ENCODE results near the gene GPI.

The GPI gene

DNA sequence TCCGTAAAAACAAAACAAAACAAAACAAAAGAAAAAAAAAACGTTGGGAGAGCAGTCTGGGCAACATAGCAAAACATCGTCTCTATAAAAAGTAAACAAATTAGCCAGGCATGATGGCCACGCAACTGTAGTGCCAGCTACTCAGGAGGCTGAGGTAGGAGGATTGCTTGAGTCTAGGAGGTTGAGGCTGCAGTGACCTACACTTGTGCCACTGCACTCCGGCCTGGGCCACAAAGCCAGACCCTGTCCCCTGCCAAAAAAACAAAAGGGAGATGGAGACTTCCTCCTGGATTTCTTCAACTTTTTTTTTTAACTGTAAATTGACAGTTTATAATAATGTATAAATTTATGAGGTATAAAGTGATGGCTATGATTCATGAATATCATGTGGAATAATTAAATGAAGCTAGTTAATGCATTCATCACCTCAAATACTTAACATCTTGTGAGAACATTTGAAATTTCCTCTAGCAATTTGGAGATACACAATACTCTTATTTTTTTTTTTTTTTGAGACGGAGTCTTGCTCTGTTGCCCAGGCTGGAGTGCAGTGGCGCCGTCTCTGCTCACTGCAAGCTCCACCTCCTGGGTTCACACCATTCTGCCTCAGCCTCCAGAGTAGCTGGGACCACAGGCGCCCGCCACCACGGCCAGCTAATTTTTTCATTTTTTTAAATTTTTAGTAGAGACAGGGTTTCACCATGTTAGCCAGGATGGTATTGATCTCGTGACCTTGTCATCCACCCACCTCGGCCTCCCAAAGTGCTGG lies 41.1 kb downstream of the GPI start:
- Histone ChIP-seq H3K4me1 (ENCODE audit: control insufficient read depth in 1 of 2, insufficient read depth in 1 of 2, low read depth in 1 of 2, low read length in 1 of 2) (peaks cover 11% of the 10 kb centered on the region in 2 experiments), H3K9me3 (no peaks in the 10 kb centered on the region), H3K27ac (no peak overlapping the region), H3K27me3 (no peaks in the 10 kb centered on the region), H3K4me3 (ENCODE audit: low read depth in 1 of 2, low read length in 1 of 2) (no peak overlapping the region), H3K36me3 (no peaks in the 10 kb centered on the region)
- TF ChIP-seq, protein P1, sequence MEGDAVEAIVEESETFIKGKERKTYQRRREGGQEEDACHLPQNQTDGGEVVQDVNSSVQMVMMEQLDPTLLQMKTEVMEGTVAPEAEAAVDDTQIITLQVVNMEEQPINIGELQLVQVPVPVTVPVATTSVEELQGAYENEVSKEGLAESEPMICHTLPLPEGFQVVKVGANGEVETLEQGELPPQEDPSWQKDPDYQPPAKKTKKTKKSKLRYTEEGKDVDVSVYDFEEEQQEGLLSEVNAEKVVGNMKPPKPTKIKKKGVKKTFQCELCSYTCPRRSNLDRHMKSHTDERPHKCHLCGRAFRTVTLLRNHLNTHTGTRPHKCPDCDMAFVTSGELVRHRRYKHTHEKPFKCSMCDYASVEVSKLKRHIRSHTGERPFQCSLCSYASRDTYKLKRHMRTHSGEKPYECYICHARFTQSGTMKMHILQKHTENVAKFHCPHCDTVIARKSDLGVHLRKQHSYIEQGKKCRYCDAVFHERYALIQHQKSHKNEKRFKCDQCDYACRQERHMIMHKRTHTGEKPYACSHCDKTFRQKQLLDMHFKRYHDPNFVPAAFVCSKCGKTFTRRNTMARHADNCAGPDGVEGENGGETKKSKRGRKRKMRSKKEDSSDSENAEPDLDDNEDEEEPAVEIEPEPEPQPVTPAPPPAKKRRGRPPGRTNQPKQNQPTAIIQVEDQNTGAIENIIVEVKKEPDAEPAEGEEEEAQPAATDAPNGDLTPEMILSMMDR (IDR thresholded peaks at IDR 0.05): no peak

DNA sequence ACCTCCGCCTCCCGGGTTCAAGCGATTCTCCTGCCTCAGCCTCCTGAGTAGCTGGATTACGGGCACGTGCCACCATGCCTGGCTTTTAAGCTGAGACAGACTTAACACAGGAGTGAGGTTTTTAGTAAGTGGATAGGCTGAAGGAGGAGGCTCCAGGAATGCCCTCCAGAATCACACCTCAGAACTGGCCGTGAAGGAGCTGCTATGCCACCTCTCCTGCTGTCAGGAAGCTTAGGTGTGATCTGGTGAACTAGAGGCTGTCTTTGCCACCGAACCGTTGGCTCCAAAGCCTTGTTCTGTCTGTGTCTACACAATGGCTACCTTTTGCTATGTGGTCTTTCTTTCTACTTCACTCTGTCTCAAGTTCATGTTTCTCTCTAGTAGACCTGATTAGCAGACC lies 43.4 kb downstream of the GPI start:
- no peaks in the 10 kb centered on the region for H3K9me3 ChIP-seq
- H3K36me3 ChIP-seq: no peaks in the 10 kb centered on the region
- TF ChIP-seq, protein P1 (IDR thresholded peaks at IDR 0.05): no peak
- H3K4me3 ChIP-seq (ENCODE audit: low read depth in 1 of 2, low read length in 1 of 2): no peak overlapping the region
- peaks cover 11% of the 10 kb centered on the region in 2 experiments for H3K4me1 ChIP-seq (ENCODE audit: control insufficient read depth in 1 of 2, insufficient read depth in 1 of 2, low read depth in 1 of 2, low read length in 1 of 2)
- no peak overlapping the region for H3K27ac ChIP-seq
- no peaks in the 10 kb centered on the region for H3K27me3 ChIP-seq

DNA sequence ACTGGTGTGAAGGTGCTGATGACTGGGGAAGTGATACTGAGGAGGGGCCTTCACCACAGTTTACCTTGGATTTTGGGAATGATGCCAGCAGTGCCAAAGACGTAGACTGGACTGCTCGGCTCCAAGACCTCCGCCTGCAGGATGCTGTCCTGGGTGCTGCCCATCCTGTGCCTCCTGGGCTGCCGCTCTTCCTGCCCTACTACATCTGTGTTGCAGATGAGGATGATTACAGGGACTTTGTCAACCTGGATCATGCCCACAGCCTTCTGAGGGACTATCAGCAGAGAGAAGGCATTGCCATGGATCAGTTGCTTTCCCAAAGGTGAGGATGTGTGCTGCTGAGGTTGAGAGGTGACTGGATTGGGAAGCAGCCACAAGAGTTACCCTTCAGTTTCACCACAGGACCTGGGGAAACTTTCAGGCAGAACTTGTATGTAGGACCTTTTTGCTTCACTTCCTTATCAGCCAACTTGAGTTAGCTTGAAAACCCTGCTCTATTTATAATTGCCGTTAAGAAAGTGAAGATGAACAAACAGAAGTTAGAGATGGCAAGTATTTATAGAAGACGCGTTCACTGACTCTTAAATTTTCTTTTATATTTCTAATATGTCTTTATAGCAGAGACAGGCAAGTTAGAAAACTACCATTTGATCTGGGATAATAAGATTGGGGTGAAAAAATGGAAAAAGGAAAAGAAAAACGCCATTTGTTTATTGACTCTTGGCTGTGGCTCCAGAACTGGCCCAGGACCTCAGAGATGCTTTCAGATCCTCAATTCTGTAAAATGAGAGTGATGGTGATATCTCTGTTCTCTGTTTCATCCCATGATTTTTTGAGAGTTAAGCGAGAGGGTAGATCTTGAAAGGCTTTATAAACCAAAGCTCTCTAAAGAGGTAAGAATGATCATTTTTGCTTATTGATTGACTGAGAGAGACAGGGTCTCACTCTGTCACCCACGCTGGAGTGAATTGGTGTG lies 44.5 kb downstream of the GPI start:
- TF ChIP-seq, protein P1 (IDR thresholded peaks at IDR 0.05): no peak
- Histone ChIP-seq H3K36me3 (no peaks in the 10 kb centered on the region), H3K27me3 (no peaks in the 10 kb centered on the region), H3K27ac (no peak overlapping the region), H3K4me3 (ENCODE audit: low read depth in 1 of 2, low read length in 1 of 2) (no peak overlapping the region), H3K4me1 (ENCODE audit: control insufficient read depth in 1 of 2, insufficient read depth in 1 of 2, low read depth in 1 of 2, low read length in 1 of 2) (peaks cover 4 to 5% of the 10 kb centered on the region in 2 experiments), H3K9me3 (no peaks in the 10 kb centered on the region)

DNA sequence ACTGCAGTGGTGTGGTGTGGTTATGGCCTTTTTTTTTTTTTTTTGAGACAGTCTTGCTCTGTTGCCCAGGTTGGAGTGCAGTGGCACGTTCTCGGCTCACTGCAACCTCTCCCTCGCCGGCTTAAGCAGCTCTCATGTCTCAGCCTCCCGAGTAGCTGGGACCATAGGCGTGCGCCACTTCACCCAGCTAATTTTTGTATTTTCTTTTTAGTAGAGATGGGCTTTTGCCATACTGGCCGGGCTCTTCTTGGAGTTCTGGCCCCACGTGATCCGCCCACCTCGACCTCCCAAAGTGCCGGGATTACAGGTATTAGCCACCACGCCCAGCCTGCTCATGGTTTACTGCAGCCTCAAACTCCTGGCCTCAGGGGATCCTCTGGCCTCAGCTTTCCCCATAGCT lies 46.2 kb downstream of the GPI start:
- H3K27me3 ChIP-seq: no peaks in the 10 kb centered on the region
- TF ChIP-seq, protein P1 (IDR thresholded peaks at IDR 0.05): no peak
- no peak overlapping the region for H3K4me3 ChIP-seq (ENCODE audit: low read depth in 1 of 2, low read length in 1 of 2)
- H3K4me1 ChIP-seq (ENCODE audit: control insufficient read depth in 1 of 2, insufficient read depth in 1 of 2, low read depth in 1 of 2, low read length in 1 of 2): no peaks in the 10 kb centered on the region
- H3K36me3 ChIP-seq: no peaks in the 10 kb centered on the region
- H3K9me3 ChIP-seq: no peaks in the 10 kb centered on the region
- H3K27ac ChIP-seq: no peak overlapping the region

DNA sequence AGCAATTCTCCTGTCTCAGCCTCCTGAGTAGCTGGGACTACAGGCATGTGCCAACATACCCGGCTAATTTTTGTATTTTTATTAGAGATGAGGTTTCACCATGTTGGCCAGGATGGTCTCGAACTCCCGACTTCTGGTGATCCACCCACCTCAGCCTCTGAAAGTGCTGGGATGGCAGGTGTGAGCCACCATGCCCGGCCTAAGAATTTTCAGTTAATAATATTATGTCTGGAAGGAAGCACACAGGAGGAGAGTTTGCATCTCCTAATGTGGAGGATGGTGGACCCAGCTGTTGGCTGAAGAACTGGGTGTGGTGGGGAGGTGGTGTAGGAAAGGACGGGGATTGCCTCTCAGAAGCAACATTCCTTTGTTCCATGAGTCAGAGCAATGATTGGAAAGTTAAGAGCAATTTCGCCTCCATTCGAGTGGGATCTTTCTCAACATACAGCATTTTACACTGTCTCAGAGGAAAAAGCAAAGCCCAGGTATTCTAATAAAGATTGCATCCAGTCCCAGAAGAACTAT lies 51.1 kb downstream of the GPI start:
- Histone ChIP-seq H3K27ac (no peak overlapping the region), H3K4me3 (ENCODE audit: low read depth in 1 of 2, low read length in 1 of 2) (no peak overlapping the region), H3K4me1 (ENCODE audit: control insufficient read depth in 1 of 2, insufficient read depth in 1 of 2, low read depth in 1 of 2, low read length in 1 of 2) (no peaks in the 10 kb centered on the region), H3K9me3 (no peaks in the 10 kb centered on the region), H3K27me3 (no peaks in the 10 kb centered on the region), H3K36me3 (no peaks in the 10 kb centered on the region)
- TF ChIP-seq, protein P1 (IDR thresholded peaks at IDR 0.05): no peak
